Heart left ventricle (tissue), 16 donors: ENCODE data around the gene UEVLD. TPM values are rescaled to one million over a fixed set of nuclear protein-coding genes. Genes with fewer than 3 reads are reported as not detected.

Source experiments
- ATAC-seq, 4 donors: fragments of 200-7000 bp; cut with Tn5 transposase; one replicate each; pipeline ENCODE4 v1.9.1; 2020 to 2022; ENCODE audit warnings: moderate library complexity in 4 of 4, mild to moderate bottlenecking in 3 of 4, moderate number of reproducible peaks in 1 of 4
- DNase-seq, 5 donors: peaks; one replicate each; pipeline ENCODE4 v3.0.0-alpha.2; 2020
- H3K27ac ChIP-seq, 12 donors: fragments of 200-600 bp; sonication (generic) in 4 of 12; one replicate each; pipeline versions ENCODE4 v1.5.0 to v1.8.0; 2016 to 2022; ENCODE audit warnings: mild to moderate bottlenecking in 2 of 12
- H3K27me3 ChIP-seq, 9 donors: fragments of 200-600 bp; sonication (generic) in 2 of 9; one replicate each; pipeline versions ENCODE4 v1.5.1 to v1.8.0; 2016 to 2022; ENCODE audit warnings: mild to moderate bottlenecking in 3 of 9
- H3K36me3 ChIP-seq, 9 donors: fragments of 200-600 bp; sonication (generic) in 2 of 9; one replicate each; pipeline versions ENCODE4 v1.5.0 to v1.8.0; 2018 to 2022; ENCODE audit warnings: mild to moderate bottlenecking in 2 of 9
- H3K4me1 ChIP-seq, 12 donors: fragments of 200-600 bp; sonication (generic) in 4 of 12; one replicate each; pipeline versions ENCODE4 v1.5.0 to v1.8.0; 2016 to 2022; ENCODE audit warnings: mild to moderate bottlenecking in 3 of 12
- H3K4me3 ChIP-seq, 12 donors: fragments of 200-600 bp; sonication (generic) in 4 of 12; one replicate each; pipeline versions ENCODE4 v1.5.0 to v1.8.0; 2017 to 2022; ENCODE audit warnings: mild to moderate bottlenecking in 9 of 12, moderate library complexity in 4 of 12
- H3K9me3 ChIP-seq, 12 donors: fragments of 200-600 bp; sonication (generic) in 4 of 12; one replicate each; pipeline versions ENCODE4 v1.5.0 to v1.8.0; 2016 to 2022; ENCODE audit warnings: mild to moderate bottlenecking in 1 of 12
- POLR2A ChIP-seq, 2 donors: fragments of 450-650 bp; IDR thresholded peaks; one replicate each; pipeline ENCODE4 v1.6.1; 2017; ENCODE audit warnings: antibody characterized with exemption in 2 of 2, mild to moderate bottlenecking in 2 of 2, moderate library complexity in 2 of 2
- WGBS, 4 donors: extraction: QIAGEN DNeasy Blood & Tissue Kit in 2 of 4; methylation state at CpG; one replicate each; pipeline versions ENCODE4 v1.1.5 to v1.1.7; 2013 to 2018; 5-methylcytosine and 5-hydroxymethylcytosine counted together
- intact Hi-C, 10 donors: fragments of 100-400 bp; cut with DNase I; formaldehyde crosslinking; loops; one replicate each; pipeline versions ENCODE4 v1.11.1 to v1.14.2; 2022
- polyA plus RNA-seq, 2 donors: library from polyadenylated mRNA; stranded (reverse); fragments of 200-250 nt; gene quantifications; one replicate each; pipeline ENCODE4 v1.2.3, GENCODE V29; 2013
- total RNA-seq, 9 donors: library from RNA; depleted of rRNA in 2 of 9; stranded (reverse); fragments of >200 nt in 2 of 9; fragmentation: NEBNext Ultra II Directional in 3 of 9; extraction: Animal tissue kit (Norgen Biotek cat#: 25700) in 3 of 9; gene quantifications; one replicate each; pipeline versions ENCODE4 v1.1.0 to v1.2.4, GENCODE V29; 2016 to 2023
- TF ChIP-seq, protein P1 (sequence below), 12 donors: fragments of 200-600 bp; sonication (generic) in 4 of 12; IDR thresholded peaks; one replicate each; pipeline versions ENCODE4 v1.5.0 to v1.8.0; 2018 to 2022; ENCODE audit warnings: antibody characterized with exemption in 12 of 12, mild to moderate bottlenecking in 5 of 12
- donor health status: ischemic (EF 13 %, LVEDD 7.1; RV severe dilation, severe dysfunction).
- donor health status: healthy with polysubstance abuse.
- donor health status: DM: no; HTN: yes; CAD: no.
- donor health status: DM: no; HTN: no; CAD: no.
- donor health status: ischemic (EF 25% LVEDD 6.9; RV normal size, moderate dysfunction).
- donor health status: ischemic (EF 25% LVEDD 5.7; RV mildly dilated, moderate dysfunction).
- donor health status: healthy.
- donor health status: DM: yes; HTN: yes; CAD: no.
- donor health status: ischemic (EF 35%, LVEDD 5.7; RV mildly dilated, moderate dysfunction).
- donor health status: nonischemic (EF 11% LVEDD 7.7; RV severe dilation, severe dysfunction).
- donor health status: DM: yes; HTN: yes; CAD: no.
- donor health status: PGD.
- donor health status: ischemic (EF 29% LVEDD 5.4; RV normal size, mild dysfunction).
- donor health status: nonischemic (EF 23%, LVEDD 6.1; RV moderate dilation, normal function).

Gene UEVLD
- total and polyA plus RNA-seq, 11 donors: 4.3 to 37.8 (median 20.2) TPM

DNA sequence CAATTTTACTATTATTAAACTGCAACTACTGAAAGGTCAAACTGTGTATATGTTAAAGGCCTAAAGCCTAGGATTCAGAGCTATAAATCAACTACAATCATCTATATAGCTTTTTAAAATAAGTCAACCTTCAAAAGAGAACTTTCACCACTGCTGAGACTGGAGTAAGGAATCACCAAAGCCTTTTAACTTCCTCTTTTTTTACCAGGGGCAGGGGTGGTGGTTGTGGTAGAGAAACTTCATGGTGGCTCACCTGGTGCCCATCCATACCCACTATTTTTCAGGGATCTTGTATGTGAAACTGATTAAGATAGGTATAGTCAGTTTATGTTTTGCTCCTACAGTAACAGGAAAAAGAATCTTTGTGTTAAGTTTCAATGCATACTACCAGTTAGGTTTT lies 93.3 kb downstream of the UEVLD start:
- TF ChIP-seq POLR2A (IDR thresholded peaks at IDR 0.05): no peak
- TF ChIP-seq, protein P1, sequence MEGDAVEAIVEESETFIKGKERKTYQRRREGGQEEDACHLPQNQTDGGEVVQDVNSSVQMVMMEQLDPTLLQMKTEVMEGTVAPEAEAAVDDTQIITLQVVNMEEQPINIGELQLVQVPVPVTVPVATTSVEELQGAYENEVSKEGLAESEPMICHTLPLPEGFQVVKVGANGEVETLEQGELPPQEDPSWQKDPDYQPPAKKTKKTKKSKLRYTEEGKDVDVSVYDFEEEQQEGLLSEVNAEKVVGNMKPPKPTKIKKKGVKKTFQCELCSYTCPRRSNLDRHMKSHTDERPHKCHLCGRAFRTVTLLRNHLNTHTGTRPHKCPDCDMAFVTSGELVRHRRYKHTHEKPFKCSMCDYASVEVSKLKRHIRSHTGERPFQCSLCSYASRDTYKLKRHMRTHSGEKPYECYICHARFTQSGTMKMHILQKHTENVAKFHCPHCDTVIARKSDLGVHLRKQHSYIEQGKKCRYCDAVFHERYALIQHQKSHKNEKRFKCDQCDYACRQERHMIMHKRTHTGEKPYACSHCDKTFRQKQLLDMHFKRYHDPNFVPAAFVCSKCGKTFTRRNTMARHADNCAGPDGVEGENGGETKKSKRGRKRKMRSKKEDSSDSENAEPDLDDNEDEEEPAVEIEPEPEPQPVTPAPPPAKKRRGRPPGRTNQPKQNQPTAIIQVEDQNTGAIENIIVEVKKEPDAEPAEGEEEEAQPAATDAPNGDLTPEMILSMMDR (IDR thresholded peaks at IDR 0.05): no peak
- no peak overlapping the region for H3K27ac ChIP-seq
- no peaks in the 10 kb centered on the region for H3K27me3 ChIP-seq
- no peak for DNase-seq
- peaks cover 0 to 4% (median 0%) of the 10 kb centered on the region in 12 donors for H3K4me1 ChIP-seq
- peaks cover 0 to 96% (median 85%) of the 10 kb centered on the region in 9 donors for H3K36me3 ChIP-seq
- no peak for ATAC-seq
- intact Hi-C loops: loop anchor here in 1 of 10 donors (10.0 kb wide), 1 partner anchor 140 kb away; no protein-coding TSS in a partner anchor
- H3K4me3 ChIP-seq: no peak overlapping the region
- H3K9me3 ChIP-seq: no peaks in the 10 kb centered on the region

DNA sequence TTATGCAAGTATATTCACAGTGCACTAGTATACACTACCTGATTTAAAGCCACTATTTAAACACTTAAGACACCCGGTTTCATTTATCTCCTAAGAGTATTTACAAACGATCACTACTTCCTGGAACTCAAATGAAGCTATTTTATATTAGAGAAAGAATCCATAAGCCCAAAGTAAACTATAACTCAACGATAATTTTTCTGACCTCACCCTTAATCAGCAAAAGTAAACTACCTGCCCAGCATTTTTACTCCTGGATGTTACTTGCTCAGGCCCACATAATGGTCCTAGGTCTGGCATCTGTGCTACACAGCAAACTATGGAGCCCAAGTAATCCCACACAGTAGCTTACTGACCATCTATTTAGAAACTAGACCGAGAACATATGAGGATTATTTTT lies 95.2 kb downstream of the UEVLD start:
- DNase-seq (no peak), ATAC-seq (no peak)
- H3K4me3 ChIP-seq: no peak overlapping the region
- H3K36me3 ChIP-seq: peaks cover 0 to 98% (median 82%) of the 10 kb centered on the region in 9 donors
- H3K27ac ChIP-seq: no peak overlapping the region
- no peaks in the 10 kb centered on the region for H3K9me3 ChIP-seq
- H3K4me1 ChIP-seq: peaks cover 0 to 4% (median 0%) of the 10 kb centered on the region in 12 donors
- no peaks in the 10 kb centered on the region for H3K27me3 ChIP-seq
- intact Hi-C loops: loop anchor here in 1 of 10 donors (10.0 kb wide), 1 partner anchor 139 kb away; no protein-coding TSS in a partner anchor
- no peak for TF ChIP-seq POLR2A (IDR thresholded peaks at IDR 0.05)
- TF ChIP-seq, protein P1 (IDR thresholded peaks at IDR 0.05): no peak
- 75 to 87% (median 81%) methylated on average over 4 of the region's 4 CpGs for WGBS, 4 donors

DNA sequence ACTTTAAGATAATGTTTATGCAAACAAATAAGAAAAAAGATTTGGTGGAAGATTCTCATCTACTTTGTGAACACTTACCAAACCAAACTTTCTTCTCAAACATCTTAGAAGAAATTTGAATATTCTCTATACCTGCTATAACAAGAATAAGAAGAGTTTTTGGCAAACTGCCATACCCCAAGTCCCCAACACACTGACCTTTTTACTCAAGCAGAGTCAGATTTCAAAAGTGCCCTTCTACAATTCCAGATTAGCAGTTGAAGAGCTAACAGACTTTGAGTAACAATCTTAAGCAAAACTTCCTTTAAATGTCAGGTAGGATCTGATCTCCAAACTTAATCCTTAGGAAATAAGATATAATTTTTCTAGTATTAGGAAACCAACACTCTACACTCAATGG lies 95.6 kb downstream of the UEVLD start:
- ATAC-seq (no peak), DNase-seq (no peak)
- Histone ChIP-seq H3K27me3 (no peaks in the 10 kb centered on the region), H3K36me3 (peaks cover 0 to 98% (median 82%) of the 10 kb centered on the region in 9 donors), H3K4me3 (no peak overlapping the region), H3K9me3 (no peaks in the 10 kb centered on the region), H3K27ac (no peak overlapping the region), H3K4me1 (peaks cover 0 to 4% (median 0%) of the 10 kb centered on the region in 12 donors)
- intact Hi-C loops: loop anchor here in 1 of 10 donors (10.0 kb wide), 1 partner anchor 138 kb away; no protein-coding TSS in a partner anchor
- TF ChIP-seq POLR2A (IDR thresholded peaks at IDR 0.05): no peak
- TF ChIP-seq, protein P1 (IDR thresholded peaks at IDR 0.05): no peak

DNA sequence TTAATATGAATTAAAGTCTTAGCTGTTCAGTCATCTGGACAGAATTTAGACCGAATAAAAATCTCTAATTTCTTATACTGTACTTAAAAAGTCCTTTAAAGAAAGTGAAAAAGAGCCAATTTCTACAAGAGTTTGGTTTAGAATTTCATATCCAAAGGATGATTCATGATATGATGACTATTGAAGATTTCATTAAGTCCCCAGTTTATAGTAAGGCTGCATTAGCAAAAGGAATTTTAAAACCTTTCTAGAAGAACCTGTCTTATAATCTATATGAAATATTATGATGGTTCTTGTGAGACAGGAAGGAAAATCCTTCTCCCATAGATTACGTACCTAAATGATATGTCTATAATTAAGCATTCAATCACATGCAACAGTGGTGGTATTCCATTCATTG lies 96.6 kb downstream of the UEVLD start:
- WGBS, 4 donors: 89 to 94% (median 91%) methylated on average over 2 of the region's 2 CpGs
- no peak overlapping the region for H3K27ac ChIP-seq
- DNase-seq (no peak), ATAC-seq (no peak)
- TF ChIP-seq, protein P1 (IDR thresholded peaks at IDR 0.05): no peak
- no peak for TF ChIP-seq POLR2A (IDR thresholded peaks at IDR 0.05)
- intact Hi-C loops: loop anchor here in 1 of 10 donors (10.0 kb wide), 1 partner anchor 137 kb away; no protein-coding TSS in a partner anchor
- no peak overlapping the region for H3K4me3 ChIP-seq
- peaks cover 0 to 4% (median 0%) of the 10 kb centered on the region in 12 donors for H3K4me1 ChIP-seq
- no peaks in the 10 kb centered on the region for H3K27me3 ChIP-seq
- no peaks in the 10 kb centered on the region for H3K9me3 ChIP-seq
- H3K36me3 ChIP-seq: peaks cover 0 to 98% (median 80%) of the 10 kb centered on the region in 9 donors
